GM12872 (cell line): ENCODE measurements around the gene BDH1.

ENCODE experiments used
- CTCF ChIP-seq: IDR thresholded peaks from 3 replicates; pipeline ENCODE4 v1.5.1; 2011; ENCODE audit warnings: low read depth, mild to moderate bottlenecking, low read length, moderate library complexity; ENCODE audit not compliant: insufficient read depth

Gene BDH1

GRCh38 chr3:197584733-197585132 is 29.0 kb upstream of the BDH1 start:
- TF ChIP-seq CTCF = no peak

GRCh38 chr3:197583371-197583770 is 27.6 kb upstream of the BDH1 start:
- TF ChIP-seq CTCF = no peak

- no peak for TF ChIP-seq CTCF
Measured at GRCh38 chr3:197580253-197580691, 24.5 kb upstream of the BDH1 start.

- no peak for TF ChIP-seq CTCF
Measured at GRCh38 chr3:197578376-197578775, 22.6 kb upstream of the BDH1 start.

- no peak for TF ChIP-seq CTCF
Measured at GRCh38 chr3:197577366-197578074, 21.8 kb upstream of the BDH1 start.

- no peak for TF ChIP-seq CTCF
Measured at GRCh38 chr3:197576838-197577237, 21.1 kb upstream of the BDH1 start.

GRCh38 chr3:197575362-197575761 is 19.6 kb upstream of the BDH1 start:
- TF ChIP-seq CTCF = no peak
